Liver (tissue), 9 donors: ENCODE data around the gene ABCB6. TPM values are rescaled to one million over a fixed set of nuclear protein-coding genes. Genes with fewer than 3 reads are reported as not detected.
A peak's percentile ranks its signal among the peaks of the same experiment; 100 is the strongest.

Experiments
- DNase-seq: peaks from one replicate; pipeline ENCODE4 v3.0.0-alpha.2; 2017; ENCODE audit warnings: low spot score
- H3K27ac ChIP-seq, 2 donors: one replicate each; pipeline ENCODE4 v1.7.0; 2013; ENCODE audit warnings: inconsistent platforms in 2 of 2, low read length in 2 of 2, control low read depth in 1 of 2, low read depth in 1 of 2, mild to moderate bottlenecking in 1 of 2
- H3K27me3 ChIP-seq, 4 donors: one replicate each; pipeline versions ENCODE4 v1.6.1 to v1.7.0; 2013; ENCODE audit warnings: low read length in 3 of 4, inconsistent platforms in 1 of 4, mild to moderate bottlenecking in 1 of 4, moderate library complexity in 1 of 4; ENCODE audit not compliant: control insufficient read depth in 4 of 4, insufficient read depth in 4 of 4
- H3K36me3 ChIP-seq, 4 donors: one replicate each; pipeline versions ENCODE4 v1.6.1 to v1.7.0; 2013; ENCODE audit warnings: low read length in 3 of 4, mild to moderate bottlenecking in 3 of 4, low read depth in 1 of 4, moderate library complexity in 1 of 4; ENCODE audit not compliant: control insufficient read depth in 4 of 4, insufficient read depth in 3 of 4
- H3K4me1 ChIP-seq, 4 donors: one replicate each; pipeline versions ENCODE4 v1.6.1 to v1.7.0; 2013; ENCODE audit warnings: low read length in 3 of 4, mild to moderate bottlenecking in 3 of 4, moderate library complexity in 1 of 4; ENCODE audit not compliant: control insufficient read depth in 4 of 4, insufficient read depth in 4 of 4
- H3K4me3 ChIP-seq, 3 donors: one replicate each; pipeline versions ENCODE4 v1.6.1 to v1.7.0; 2013; ENCODE audit warnings: low read length in 3 of 3, control low read depth in 1 of 3, low read depth in 1 of 3, mild to moderate bottlenecking in 1 of 3
- H3K9ac ChIP-seq, 2 donors: one replicate each; pipeline ENCODE4 v1.7.0; 2013; ENCODE audit warnings: low read length in 2 of 2, mild to moderate bottlenecking in 2 of 2, moderate library complexity in 2 of 2, control low read depth in 1 of 2, low read depth in 1 of 2
- H3K9me3 ChIP-seq, 4 donors: one replicate each; pipeline versions ENCODE4 v1.6.1 to v1.7.0; 2013; ENCODE audit warnings: low read length in 3 of 4; ENCODE audit not compliant: control insufficient read depth in 4 of 4
- ATF3 ChIP-seq: IDR thresholded peaks from 2 replicates; pipeline ENCODE4 v1.6.1; 2016; ENCODE audit warnings: antibody characterized with exemption
- CTCF ChIP-seq: fragments of 150-350 bp; IDR thresholded peaks from 2 replicates; pipeline ENCODE4 v1.5.1; 2017; ENCODE audit warnings: improper control_type of control experiment, low read depth, low read length; ENCODE audit not compliant: missing input control
- EGR1 ChIP-seq, 2 donors: IDR thresholded peaks; 2 replicates each; pipeline ENCODE4 v1.6.1; 2016 to 2018; ENCODE audit warnings: antibody characterized with exemption in 2 of 2, low read depth in 2 of 2
- FOXA1 ChIP-seq: IDR thresholded peaks from 2 replicates; pipeline ENCODE4 v1.6.1; 2016; ENCODE audit warnings: antibody characterized with exemption
- FOXA2 ChIP-seq: IDR thresholded peaks from 2 replicates; pipeline ENCODE4 v1.6.1; 2016; ENCODE audit warnings: antibody characterized with exemption
- GABPA ChIP-seq, 2 donors: IDR thresholded peaks in 1 of 2; conservative IDR thresholded peaks in 1 of 2; 2 replicates each; pipeline ENCODE4 v1.6.1; 2016; ENCODE audit warnings: antibody characterized with exemption in 2 of 2, mild to moderate bottlenecking in 1 of 2, moderate library complexity in 1 of 2
- HNF4A ChIP-seq, 2 donors: conservative IDR thresholded peaks; 2 replicates each; pipeline ENCODE4 v1.6.1; 2016; ENCODE audit warnings: antibody characterized with exemption in 2 of 2, mild to moderate bottlenecking in 2 of 2
- HNF4G ChIP-seq: IDR thresholded peaks from 2 replicates; pipeline ENCODE4 v1.6.1; 2016; ENCODE audit warnings: antibody characterized with exemption
- JUND ChIP-seq, 2 donors: IDR thresholded peaks; 2 replicates each; pipeline ENCODE4 v1.6.1; 2016; ENCODE audit warnings: antibody characterized with exemption in 2 of 2
- NR2F2 ChIP-seq: IDR thresholded peaks from 2 replicates; pipeline ENCODE4 v1.6.1; 2016; ENCODE audit warnings: antibody characterized with exemption
- RAD21 ChIP-seq, 2 donors: IDR thresholded peaks; 2 replicates each; pipeline ENCODE4 v1.6.1; 2016; ENCODE audit warnings: antibody characterized with exemption in 2 of 2, mild to moderate bottlenecking in 2 of 2
- RXRA ChIP-seq, 2 donors: IDR thresholded peaks; 2 replicates each; pipeline ENCODE4 v1.6.1; 2017 to 2018; ENCODE audit warnings: antibody characterized with exemption in 2 of 2, mild to moderate bottlenecking in 1 of 2
- SP1 ChIP-seq: IDR thresholded peaks from 2 replicates; pipeline ENCODE4 v1.6.1; 2018; ENCODE audit warnings: antibody characterized with exemption, mild to moderate bottlenecking
- TAF1 ChIP-seq: conservative IDR thresholded peaks from 2 replicates; pipeline ENCODE4 v1.6.1; 2016; ENCODE audit warnings: antibody characterized with exemption, mild to moderate bottlenecking
- YY1 ChIP-seq: IDR thresholded peaks from 2 replicates; pipeline ENCODE4 v1.6.1; 2016; ENCODE audit warnings: antibody characterized with exemption, mild to moderate bottlenecking
- WGBS: extraction: QIAGEN DNeasy Blood & Tissue Kit; methylation state at CpG from one replicate; pipeline ENCODE4 v1.1.7; 2013; 5-methylcytosine and 5-hydroxymethylcytosine counted together
- polyA plus RNA-seq, 2 donors: library from polyadenylated mRNA; stranded (reverse) in 1 of 2; unstranded in 1 of 2; fragments of 200-250 nt in 1 of 2; fragments of >200 nt in 1 of 2; fragmentation: Nextera tagmentation in 1 of 2; extraction: Ambion mirVana in 1 of 2; gene quantifications; one replicate each; pipeline versions ENCODE4 v1.2.1 to v1.2.3, GENCODE V29; 2013 to 2015
- total RNA-seq, 2 donors: library from RNA; depleted of rRNA; stranded (reverse); fragments of >200 nt; gene quantifications; one replicate each; pipeline ENCODE4 v1.2.3, GENCODE V29; 2014
- TF ChIP-seq, protein P1 (sequence below): IDR thresholded peaks from 2 replicates; pipeline ENCODE4 v1.6.1; 2016; ENCODE audit warnings: antibody characterized with exemption, mild to moderate bottlenecking
- TF ChIP-seq, protein P2 (sequence below): IDR thresholded peaks from 2 replicates; pipeline ENCODE4 v1.6.1; 2016; ENCODE audit warnings: antibody characterized with exemption
- donor health status: healthy.
- donor health status: healthy.
- donor health status: healthy.
- donor health status: healthy.
- donor health status: healthy.

ABCB6 gene
- total and polyA plus RNA-seq, 4 donors: 19.0 to 96.1 (median 47.8) TPM

- Histone ChIP-seq H3K27me3 (no peaks in the 10 kb centered on the region), H3K9me3 (no peaks in the 10 kb centered on the region), H3K4me3 (no peak overlapping the region), H3K4me1 (peaks cover 0 to 16% (median 13%) of the 10 kb centered on the region in 4 donors), H3K9ac (no peak overlapping the region), H3K36me3 (peaks cover 16 to 48% (median 38%) of the 10 kb centered on the region in 4 donors), H3K27ac (no peak overlapping the region)
- no peak for TF ChIP-seq JUND (IDR thresholded peaks at IDR 0.05)
- TF ChIP-seq EGR1 (IDR thresholded peaks at IDR 0.05; ENCODE audit: low read depth in 2 of 2): no peak
- TF ChIP-seq FOXA2: no peak
- no peak for TF ChIP-seq GABPA (IDR thresholded peaks at IDR 0.05 in 1 of 2, conservative IDR thresholded peaks at IDR 0.05 in 1 of 2)
- no peak for TF ChIP-seq HNF4A (conservative IDR thresholded peaks at IDR 0.05)
- no peak for TF ChIP-seq FOXA1
- TF ChIP-seq RXRA (IDR thresholded peaks at IDR 0.05): no peak
- TF ChIP-seq, protein P1, sequence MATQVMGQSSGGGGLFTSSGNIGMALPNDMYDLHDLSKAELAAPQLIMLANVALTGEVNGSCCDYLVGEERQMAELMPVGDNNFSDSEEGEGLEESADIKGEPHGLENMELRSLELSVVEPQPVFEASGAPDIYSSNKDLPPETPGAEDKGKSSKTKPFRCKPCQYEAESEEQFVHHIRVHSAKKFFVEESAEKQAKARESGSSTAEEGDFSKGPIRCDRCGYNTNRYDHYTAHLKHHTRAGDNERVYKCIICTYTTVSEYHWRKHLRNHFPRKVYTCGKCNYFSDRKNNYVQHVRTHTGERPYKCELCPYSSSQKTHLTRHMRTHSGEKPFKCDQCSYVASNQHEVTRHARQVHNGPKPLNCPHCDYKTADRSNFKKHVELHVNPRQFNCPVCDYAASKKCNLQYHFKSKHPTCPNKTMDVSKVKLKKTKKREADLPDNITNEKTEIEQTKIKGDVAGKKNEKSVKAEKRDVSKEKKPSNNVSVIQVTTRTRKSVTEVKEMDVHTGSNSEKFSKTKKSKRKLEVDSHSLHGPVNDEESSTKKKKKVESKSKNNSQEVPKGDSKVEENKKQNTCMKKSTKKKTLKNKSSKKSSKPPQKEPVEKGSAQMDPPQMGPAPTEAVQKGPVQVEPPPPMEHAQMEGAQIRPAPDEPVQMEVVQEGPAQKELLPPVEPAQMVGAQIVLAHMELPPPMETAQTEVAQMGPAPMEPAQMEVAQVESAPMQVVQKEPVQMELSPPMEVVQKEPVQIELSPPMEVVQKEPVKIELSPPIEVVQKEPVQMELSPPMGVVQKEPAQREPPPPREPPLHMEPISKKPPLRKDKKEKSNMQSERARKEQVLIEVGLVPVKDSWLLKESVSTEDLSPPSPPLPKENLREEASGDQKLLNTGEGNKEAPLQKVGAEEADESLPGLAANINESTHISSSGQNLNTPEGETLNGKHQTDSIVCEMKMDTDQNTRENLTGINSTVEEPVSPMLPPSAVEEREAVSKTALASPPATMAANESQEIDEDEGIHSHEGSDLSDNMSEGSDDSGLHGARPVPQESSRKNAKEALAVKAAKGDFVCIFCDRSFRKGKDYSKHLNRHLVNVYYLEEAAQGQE: no peak
- TF ChIP-seq RAD21 (IDR thresholded peaks at IDR 0.05): no peak
- TF ChIP-seq ATF3: no peak
- no peak for TF ChIP-seq NR2F2
- no peak for TF ChIP-seq SP1
- no peak for TF ChIP-seq HNF4G
- peak; percentile 27 for DNase-seq
- 98% methylated on average over 6 of the region's 6 CpGs for WGBS
Observed at GRCh38 chr2:219181531-219181930, 37.2 kb downstream of the ABCB6 start.

GRCh38 chr2:219180961-219181360 is 37.8 kb downstream of the ABCB6 start:
- Histone ChIP-seq H3K27ac (no peak overlapping the region), H3K4me1 (peaks cover 0 to 19% (median 16%) of the 10 kb centered on the region in 4 donors), H3K36me3 (peaks cover 14 to 48% (median 38%) of the 10 kb centered on the region in 4 donors), H3K9ac (no peak overlapping the region), H3K27me3 (no peaks in the 10 kb centered on the region), H3K9me3 (no peaks in the 10 kb centered on the region), H3K4me3 (no peak overlapping the region)
- DNase-seq: peak; percentile 26
- 94% methylated on average over 5 of the region's 5 CpGs for WGBS
- TF ChIP-seq YY1 (no peak), HNF4G (no peak), CTCF (no peak), SP1 (no peak), TAF1 (no peak), ATF3 (no peak), FOXA1 (no peak)
- TF ChIP-seq, protein P2, sequence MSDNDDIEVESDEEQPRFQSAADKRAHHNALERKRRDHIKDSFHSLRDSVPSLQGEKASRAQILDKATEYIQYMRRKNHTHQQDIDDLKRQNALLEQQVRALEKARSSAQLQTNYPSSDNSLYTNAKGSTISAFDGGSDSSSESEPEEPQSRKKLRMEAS: no peak
